ENCODE measurements around the gene ZACN.

The ZACN gene

DNA sequence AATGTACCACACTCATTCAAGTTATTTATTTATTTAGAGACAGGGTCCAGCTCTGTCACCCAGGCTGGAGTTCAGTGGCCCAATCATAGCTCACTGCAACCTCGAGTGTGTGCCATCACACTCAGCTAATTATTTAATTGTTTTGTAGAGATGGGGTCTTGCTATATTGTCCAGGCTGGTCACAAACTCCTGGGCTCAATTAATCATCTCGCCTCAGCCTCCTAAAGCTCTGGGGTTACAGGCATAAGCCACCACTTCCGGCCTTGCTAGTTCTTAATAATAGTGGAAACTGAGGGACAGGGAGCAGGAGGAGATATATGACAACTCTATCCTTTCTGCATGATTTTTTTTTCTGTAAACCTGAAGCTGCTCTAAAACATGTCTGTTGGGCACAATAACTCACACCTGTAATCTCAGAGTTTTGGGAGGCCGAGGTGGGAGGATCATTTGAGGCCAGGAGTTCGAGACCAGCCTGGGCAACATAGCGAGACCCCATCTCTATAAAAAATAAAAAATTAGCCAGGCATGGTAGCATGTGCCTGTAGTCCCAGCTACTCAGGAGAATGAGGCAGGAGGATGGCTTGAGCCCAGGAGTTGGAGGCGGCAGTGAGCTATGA lies 36.3 kb downstream of the ZACN start:
- no peak overlapping the region for H3K4me3 ChIP-seq (ENCODE audit: low read depth, low read length)
- TF ChIP-seq, protein P1, sequence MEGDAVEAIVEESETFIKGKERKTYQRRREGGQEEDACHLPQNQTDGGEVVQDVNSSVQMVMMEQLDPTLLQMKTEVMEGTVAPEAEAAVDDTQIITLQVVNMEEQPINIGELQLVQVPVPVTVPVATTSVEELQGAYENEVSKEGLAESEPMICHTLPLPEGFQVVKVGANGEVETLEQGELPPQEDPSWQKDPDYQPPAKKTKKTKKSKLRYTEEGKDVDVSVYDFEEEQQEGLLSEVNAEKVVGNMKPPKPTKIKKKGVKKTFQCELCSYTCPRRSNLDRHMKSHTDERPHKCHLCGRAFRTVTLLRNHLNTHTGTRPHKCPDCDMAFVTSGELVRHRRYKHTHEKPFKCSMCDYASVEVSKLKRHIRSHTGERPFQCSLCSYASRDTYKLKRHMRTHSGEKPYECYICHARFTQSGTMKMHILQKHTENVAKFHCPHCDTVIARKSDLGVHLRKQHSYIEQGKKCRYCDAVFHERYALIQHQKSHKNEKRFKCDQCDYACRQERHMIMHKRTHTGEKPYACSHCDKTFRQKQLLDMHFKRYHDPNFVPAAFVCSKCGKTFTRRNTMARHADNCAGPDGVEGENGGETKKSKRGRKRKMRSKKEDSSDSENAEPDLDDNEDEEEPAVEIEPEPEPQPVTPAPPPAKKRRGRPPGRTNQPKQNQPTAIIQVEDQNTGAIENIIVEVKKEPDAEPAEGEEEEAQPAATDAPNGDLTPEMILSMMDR (IDR thresholded peaks at IDR 0.05; ENCODE audit: low read depth, low read length), result no peak

DNA sequence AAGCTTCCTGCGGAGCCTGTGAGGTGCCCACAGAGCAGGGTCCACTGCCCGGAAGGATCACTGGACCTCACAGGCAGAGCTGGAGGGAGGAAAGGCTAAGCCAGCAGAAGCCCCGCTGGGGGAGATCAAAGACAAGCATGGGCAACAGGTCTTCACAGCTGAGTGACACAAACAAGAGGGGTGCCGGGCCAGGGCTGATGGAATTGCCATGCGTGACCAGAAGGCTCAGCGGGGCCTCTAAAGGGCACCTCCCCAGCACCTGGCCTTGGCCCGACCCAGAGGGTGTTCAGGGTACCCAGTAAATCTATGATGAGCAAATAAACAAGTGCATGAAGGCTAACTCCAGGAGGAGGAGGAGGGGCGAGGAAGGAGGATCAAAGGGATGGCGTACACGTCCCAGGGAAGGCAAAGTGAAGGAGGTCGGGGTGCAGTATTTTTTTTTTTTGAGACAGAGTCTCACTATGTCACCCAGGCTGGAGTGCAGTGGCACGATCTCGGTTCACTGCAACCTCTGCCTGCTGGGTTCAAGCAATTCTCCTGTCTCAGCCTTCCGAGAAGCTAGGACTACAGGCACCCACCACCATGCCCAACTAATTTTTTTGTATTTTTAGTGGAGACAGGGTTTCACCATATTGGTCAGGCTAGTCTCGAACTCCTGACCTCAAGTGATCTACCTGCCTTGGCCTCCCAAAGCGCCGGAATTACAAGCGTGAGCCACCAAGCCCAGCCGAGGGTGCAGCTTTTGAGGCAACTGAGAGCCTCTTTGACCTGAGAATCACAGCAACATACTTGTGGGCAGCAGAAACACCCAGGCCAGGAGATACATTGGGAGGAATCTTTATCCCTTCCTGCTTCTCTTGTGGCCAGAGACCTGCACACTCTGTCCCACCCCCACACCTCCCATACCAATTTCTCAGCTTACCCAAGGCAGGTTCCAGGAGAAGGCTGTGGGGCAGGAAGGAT lies 40.7 kb downstream of the ZACN start:
- TF ChIP-seq, protein P1 (IDR thresholded peaks at IDR 0.05; ENCODE audit: low read depth, low read length), result no peak
- no peak overlapping the region for H3K4me3 ChIP-seq (ENCODE audit: low read depth, low read length)

DNA sequence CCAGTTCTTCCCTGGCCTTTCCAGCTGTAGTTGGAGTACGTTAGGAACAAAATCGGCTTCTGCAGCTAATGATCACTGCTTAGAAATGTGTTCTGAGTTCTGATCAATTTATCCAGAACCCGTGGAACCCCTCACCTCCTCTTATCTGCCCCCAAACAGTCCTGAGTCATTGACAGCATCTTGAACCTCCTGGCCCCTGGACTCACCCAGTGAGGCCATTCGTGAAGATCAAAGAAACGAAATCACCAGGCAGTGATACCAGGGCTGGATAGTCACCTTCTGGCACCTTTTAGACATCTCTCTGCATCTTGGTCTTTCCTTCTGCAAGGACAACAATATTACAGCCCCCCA lies 41.7 kb downstream of the ZACN start:
- H3K4me3 ChIP-seq (ENCODE audit: low read depth, low read length), result no peak overlapping the region
- TF ChIP-seq, protein P1 (IDR thresholded peaks at IDR 0.05; ENCODE audit: low read depth, low read length), result no peak

DNA sequence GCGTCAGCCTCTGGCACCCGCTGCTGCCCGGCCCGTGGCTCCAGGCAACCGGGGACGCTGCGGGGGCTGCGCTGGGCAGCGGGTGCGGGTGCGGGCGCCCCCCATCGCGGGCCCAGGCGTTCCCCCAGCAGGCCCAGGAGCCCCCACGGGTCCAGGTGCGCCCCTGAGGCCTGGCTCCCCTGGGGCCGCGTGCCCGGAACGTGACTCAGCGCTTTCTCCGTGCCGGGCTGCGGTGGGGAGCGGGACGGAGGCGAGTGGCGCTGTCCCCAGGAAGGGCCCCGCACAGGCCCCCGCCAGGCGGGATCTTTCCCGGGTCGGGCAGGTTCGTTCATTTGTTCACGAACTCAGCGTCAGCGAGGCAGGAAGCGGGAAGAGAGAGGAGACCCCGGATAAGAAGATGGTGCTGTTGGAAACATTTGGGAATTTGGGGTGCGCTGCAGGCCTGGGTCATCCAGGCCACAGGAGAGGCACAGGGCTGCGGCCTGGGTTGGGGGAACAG lies 43.0 kb downstream of the ZACN start:
- H3K4me3 ChIP-seq (ENCODE audit: low read depth, low read length), result no peak overlapping the region
- TF ChIP-seq, protein P1 (IDR thresholded peaks at IDR 0.05; ENCODE audit: low read depth, low read length), result no peak

DNA sequence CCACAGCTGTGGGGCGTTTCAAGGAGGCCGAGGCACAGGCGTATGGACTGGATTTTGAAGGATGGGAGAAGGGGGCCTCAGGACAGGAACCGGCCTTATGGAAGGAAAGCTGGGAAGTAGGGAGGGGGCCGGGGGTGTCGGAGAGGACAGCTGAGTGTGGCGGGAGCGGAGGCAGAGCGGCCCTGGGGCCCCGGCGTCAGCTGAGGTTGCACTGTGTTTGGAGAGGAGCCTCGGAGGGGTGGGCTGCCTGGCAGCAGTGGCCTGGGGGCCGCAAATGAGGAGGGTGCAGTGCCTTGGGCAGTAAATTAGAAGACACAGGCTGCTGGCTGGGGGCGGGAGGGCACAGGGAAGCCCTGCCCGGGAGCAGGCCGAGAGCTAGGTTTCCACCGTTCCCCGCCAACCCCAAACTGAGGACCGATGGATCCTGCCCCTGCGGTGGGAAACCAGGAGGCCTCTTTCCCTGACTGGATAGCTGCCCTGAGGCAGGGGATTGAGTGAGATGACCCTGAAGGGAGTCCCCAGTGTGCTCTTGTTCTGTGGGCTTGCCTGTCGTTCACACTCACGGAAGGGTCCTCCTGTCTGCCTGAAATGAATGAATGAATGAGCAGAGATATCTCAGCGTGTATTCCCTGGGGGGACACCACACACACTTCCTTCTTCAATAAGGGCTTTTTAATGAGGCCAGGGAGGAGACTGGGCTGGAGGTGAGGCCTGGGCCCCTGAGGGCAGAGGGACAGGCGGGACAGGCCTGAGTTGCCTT lies 43.6 kb downstream of the ZACN start:
- TF ChIP-seq, protein P1 (IDR thresholded peaks at IDR 0.05; ENCODE audit: low read depth, low read length), result no peak

DNA sequence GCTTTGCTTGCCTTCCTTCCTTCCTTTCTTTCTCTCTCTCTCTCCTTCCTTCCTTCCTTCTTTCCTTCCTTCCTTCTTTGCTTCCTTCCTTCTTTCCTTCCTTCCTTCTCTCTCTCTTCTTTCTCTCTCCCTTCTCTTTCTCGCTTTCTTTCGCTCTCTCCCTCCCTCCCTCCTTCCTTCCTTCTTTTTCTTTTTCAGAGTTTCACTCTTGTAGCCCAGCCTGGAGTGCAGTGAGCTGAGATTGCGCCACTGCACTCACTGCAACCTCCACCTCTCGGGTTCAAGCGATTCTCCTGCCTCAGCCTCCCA lies 44.2 kb downstream of the ZACN start:
- no peak overlapping the region for H3K4me3 ChIP-seq (ENCODE audit: low read depth, low read length)
- TF ChIP-seq, protein P1 (IDR thresholded peaks at IDR 0.05; ENCODE audit: low read depth, low read length), result no peak

More for the DNA sequence above, 43.6 kb downstream of the ZACN start:
- no peak overlapping the region for H3K4me3 ChIP-seq (ENCODE audit: low read depth, low read length)
